HG02678 (cell line): ENCODE results near the gene CACNA2D4.
"Not testable (repeated sequence)": the region's sequence is repeated elsewhere in the genome, so short reads cannot be mapped to it uniquely, and the experiment has no call there.

Experiments used
- ATAC-seq: cut with Tn5 transposase; IDR thresholded peaks from one replicate; pipeline ENCODE4 v1.9.1; 2021; ENCODE audit warnings: mild to moderate bottlenecking, moderate library complexity; ENCODE audit not compliant: unreplicated experiment

CACNA2D4 gene, protein sequence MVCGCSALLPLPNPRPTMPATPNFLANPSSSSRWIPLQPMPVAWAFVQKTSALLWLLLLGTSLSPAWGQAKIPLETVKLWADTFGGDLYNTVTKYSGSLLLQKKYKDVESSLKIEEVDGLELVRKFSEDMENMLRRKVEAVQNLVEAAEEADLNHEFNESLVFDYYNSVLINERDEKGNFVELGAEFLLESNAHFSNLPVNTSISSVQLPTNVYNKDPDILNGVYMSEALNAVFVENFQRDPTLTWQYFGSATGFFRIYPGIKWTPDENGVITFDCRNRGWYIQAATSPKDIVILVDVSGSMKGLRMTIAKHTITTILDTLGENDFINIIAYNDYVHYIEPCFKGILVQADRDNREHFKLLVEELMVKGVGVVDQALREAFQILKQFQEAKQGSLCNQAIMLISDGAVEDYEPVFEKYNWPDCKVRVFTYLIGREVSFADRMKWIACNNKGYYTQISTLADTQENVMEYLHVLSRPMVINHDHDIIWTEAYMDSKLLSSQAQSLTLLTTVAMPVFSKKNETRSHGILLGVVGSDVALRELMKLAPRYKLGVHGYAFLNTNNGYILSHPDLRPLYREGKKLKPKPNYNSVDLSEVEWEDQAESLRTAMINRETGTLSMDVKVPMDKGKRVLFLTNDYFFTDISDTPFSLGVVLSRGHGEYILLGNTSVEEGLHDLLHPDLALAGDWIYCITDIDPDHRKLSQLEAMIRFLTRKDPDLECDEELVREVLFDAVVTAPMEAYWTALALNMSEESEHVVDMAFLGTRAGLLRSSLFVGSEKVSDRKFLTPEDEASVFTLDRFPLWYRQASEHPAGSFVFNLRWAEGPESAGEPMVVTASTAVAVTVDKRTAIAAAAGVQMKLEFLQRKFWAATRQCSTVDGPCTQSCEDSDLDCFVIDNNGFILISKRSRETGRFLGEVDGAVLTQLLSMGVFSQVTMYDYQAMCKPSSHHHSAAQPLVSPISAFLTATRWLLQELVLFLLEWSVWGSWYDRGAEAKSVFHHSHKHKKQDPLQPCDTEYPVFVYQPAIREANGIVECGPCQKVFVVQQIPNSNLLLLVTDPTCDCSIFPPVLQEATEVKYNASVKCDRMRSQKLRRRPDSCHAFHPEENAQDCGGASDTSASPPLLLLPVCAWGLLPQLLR

DNA sequence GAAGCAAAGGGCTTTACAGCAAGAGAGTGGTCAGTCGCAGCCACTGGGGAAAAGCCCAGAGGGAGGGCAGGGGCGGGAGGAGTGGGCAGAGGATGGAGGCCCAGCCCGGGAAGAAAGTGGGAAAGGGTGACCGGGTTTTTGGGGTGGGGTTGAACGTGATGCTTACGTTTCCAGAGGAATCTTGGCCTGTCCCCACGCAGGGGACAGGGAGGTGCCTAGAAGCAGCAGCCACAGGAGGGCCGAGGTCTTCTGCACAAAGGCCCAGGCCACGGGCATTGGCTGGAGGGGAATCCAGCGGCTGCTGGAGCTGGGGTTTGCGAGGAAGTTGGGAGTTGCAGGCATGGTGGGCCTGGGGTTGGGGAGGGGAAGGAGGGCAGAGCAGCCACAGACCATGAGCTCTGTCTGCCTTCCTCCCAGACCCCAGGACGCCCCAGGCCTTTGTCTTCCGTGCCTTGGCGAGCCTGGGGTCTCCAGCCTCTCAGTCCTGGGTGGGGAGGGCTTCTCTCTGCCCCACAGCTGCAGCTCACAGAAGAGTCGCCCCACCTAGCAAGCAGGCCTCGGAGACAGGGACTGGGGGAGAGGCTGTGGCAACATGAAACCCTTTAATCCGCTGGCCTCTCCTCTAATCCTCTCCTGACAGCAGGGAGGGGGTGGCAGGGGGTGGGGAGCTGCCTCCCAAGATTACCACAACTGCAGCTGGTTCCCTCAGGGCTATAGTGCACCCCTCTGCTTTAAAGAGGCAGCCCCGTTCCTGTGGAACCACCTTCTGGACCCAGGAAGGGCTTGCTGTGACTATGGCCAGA lies at the start of gene CACNA2D4:
CACNA2D4 (minus strand) TSS at position 572 of the 803 bp plus-strand sequence; CDS start at position 393, 179 bp downstream.
- ATAC-seq = no peak

DNA sequence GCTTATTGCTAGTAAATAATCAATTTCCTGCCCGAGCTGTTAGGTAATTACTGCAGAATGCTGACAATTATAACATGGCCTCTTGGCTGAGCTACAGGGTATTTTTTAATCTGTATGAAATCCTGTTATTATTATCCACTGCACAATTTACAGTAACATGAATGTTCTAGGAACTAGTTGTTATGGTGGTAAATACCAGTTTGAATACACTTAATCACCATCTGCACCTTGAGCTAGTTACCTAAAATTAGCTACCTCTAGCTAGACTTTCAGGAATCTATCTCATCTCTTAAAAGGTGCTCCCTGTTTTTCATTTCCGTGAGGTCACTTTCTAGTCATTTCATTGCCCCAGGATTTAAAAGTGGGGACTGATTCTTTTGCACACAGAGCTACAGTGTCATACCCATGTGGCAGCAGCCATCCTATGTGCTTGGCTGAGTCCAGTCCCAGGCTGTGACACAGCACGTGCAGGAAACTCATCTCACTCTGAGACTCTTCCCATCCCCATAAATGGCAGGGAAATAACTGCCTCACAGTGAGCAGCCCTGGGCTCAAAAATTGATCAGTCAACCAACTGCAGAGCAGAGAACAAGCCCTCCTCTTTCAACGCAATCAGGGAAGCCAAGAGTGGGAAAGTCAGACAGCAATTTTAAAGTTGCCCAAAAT lies 48.2 kb upstream of the CACNA2D4 start:
- ATAC-seq = no peak

- no peak for ATAC-seq
These were observed 47.5 kb upstream of the CACNA2D4 start for GRCh38 chr12:1965916-1966315.

- ATAC-seq = no peak
These were observed 43.9 kb upstream of the CACNA2D4 start for GRCh38 chr12:1962051-1963020.

DNA sequence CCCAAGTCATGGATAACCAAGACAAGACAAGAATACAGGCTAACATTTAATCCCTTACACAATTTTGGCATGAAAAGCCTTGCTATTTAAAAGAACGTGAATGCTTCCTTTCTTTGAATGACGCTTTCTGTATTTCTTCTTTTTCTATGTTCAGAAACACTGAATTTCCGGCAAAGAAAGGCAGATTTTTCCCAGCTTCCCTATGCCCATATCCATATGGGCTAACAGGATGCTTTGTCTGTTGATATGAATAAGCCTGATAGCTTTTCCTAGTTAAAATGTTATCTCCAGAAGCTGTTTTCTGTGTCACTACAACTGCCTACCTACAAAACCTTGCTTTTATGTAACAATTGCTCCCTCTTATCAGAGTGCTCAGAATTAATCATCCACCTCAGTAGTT lies 38.3 kb upstream of the CACNA2D4 start:
- no peak for ATAC-seq

DNA sequence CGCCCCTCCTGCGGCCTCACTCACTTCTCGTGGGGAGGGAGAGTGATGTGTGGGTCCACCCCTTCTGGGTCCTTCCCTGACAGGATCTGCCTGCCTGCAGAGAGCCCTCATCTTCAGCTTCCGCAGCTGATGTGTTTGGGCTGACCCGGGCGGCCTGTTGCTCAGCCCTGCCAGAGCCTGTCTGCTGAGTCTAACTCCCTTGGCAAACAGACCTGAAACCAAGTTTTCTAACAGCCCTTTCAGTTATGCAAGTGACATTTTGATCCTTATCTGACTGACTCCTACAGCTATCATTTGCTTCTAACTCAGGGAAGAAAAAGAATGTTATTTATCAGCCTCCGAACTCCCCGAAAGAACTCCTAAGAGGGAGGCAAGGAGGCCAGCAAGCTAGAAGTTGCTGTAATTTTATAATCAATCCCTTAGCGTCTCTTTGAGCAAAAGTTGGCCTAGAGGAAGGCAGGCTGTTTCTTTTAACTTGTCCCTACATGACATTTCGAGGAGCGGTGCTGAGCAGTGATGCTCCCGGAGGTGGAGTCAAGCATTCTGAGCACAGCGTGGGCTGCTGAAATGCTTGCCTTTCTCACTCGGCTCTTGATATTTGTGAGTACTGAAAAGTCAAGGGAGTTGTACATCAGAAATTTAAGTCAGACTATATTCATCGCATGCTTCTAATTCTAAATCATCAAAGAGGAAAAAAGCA lies 31.5 kb upstream of the CACNA2D4 start:
- ATAC-seq = no peak

GRCh38 chr12:1948883-1949282 lies 30.4 kb upstream of the CACNA2D4 start:
- ATAC-seq = no peak

DNA sequence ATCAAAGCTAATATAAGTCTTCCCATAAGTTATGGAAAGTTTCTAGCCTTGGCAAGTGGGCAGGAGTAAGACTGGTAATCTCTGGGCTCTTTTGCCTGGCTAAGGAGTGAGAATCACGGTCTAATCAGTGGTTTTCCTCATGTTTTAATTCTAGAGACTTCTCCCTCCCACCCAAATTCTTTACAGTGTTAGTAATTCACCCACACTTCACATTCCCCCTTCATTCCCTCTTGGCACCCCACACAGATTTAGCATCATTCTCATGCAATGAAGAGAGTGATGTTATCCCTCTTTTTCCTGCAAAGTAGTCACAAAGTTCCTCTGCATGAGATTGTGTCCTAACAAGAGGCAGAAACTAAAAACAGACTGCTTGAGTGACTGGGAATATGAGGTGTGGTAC lies 28.6 kb upstream of the CACNA2D4 start:
- ATAC-seq = no peak

GRCh38 chr12:1946296-1946695 lies 27.8 kb upstream of the CACNA2D4 start:
- ATAC-seq = no peak

GRCh38 chr12:1945502-1945901 lies 27.1 kb upstream of the CACNA2D4 start:
- not testable (repeated sequence) for ATAC-seq

- no peak for ATAC-seq
These were observed 21.6 kb upstream of the CACNA2D4 start for GRCh38 chr12:1939801-1940607.

GRCh38 chr12:1939331-1939730 lies 20.9 kb upstream of the CACNA2D4 start:
- ATAC-seq = no peak

GRCh38 chr12:1937481-1938224 lies 19.2 kb upstream of the CACNA2D4 start:
- ATAC-seq = no peak

DNA sequence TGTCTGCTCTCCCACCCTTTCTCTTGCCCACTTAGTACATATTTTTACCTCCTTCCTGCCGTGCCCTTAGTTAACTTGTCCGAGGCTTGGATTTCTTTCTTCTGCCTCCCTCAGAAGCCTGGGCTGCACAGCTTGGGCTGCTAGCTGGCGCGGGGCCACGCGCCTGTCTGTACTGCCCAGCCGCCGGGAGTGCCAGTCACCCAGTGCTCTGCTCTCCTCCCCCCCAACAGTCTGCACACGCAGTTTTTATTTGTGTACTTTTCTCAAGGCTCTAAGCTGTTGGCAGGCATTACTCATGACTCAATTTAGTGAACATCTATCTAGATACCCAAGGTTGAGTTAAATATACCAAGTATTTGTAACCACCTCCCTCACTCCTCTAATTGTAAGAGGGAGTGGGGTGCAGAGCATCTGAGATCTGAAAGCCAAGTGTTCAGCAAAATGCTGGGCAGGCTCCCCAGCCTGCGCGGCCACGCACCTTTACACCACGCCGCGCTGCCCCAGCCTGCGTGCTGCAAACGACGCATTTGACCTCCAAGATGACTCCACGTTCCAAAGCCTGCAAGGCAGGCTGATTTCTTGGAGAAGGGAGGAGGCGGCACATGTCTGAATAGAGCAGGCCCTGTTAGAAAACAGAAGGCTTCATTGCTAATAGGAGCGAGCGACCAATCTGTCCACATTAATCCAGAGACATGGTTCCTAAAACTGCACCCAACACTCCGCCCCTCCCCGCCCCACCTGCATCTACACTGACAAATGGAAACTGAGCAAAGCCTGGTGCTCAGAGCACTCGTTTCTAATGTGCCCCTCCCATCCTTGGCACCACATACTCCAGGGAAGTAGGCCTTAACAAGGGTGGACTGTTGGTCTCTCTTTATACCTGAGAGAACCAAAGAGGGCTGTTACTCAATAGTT lies 18.2 kb upstream of the CACNA2D4 start:
- ATAC-seq = no peak

GRCh38 chr12:1935700-1936378 lies 17.4 kb upstream of the CACNA2D4 start:
- no peak for ATAC-seq
